MCF 10A (cell line): ENCODE results near the gene ALKBH1. TPM values are rescaled to one million over a fixed set of nuclear protein-coding genes. Genes with fewer than 3 reads are reported as not detected.

Source experiments
- BruUV-seq: library from RNA; stranded (reverse); fragments of 400-500 nt; replicated peaks from 2 replicates; lab custom pipeline; 2021; lab: Mats Ljungman, UMichigan
- CTCF ChIA-PET: fragments of 300-600 bp; sonication (Branson Sonifier 250); formaldehyde crosslinking; extraction: SDS; loops from one replicate; lab custom pipeline; 2021; ENCODE audit warnings: antibody characterized with exemption, inconsistent platforms; lab: Yijun Ruan, JAX
- POLR2A ChIA-PET: fragments of 300-600, 350-650 bp; sonication (Branson Sonifier 250); formaldehyde crosslinking; extraction: SDS; loops from one replicate; lab custom pipeline; 2020; ENCODE audit warnings: antibody characterized with exemption, inconsistent platforms; lab: Yijun Ruan, JAX
- DNase-seq: peaks from one replicate; pipeline ENCODE4 v3.0.0-alpha.2; 2018; ENCODE audit not compliant: unreplicated experiment
- H3K27ac Mint-ChIP-seq: one replicate; pipeline ENCODE4 v1.8.0; 2022; ENCODE audit warnings: mild to moderate bottlenecking, low read depth, mixed read lengths; ENCODE audit not compliant: unreplicated experiment
- H3K27me3 Mint-ChIP-seq: one replicate; pipeline ENCODE4 v1.8.0; 2022; ENCODE audit warnings: mixed read lengths; ENCODE audit not compliant: insufficient read depth, unreplicated experiment
- H3K36me3 Mint-ChIP-seq: one replicate; pipeline ENCODE4 v1.8.0; 2022; ENCODE audit warnings: mild to moderate bottlenecking, moderate library complexity, mixed read lengths; ENCODE audit not compliant: insufficient read depth, unreplicated experiment
- H3K4me1 Mint-ChIP-seq: one replicate; pipeline ENCODE4 v1.8.0; 2022; ENCODE audit warnings: mixed read lengths; ENCODE audit not compliant: insufficient read depth, unreplicated experiment
- H3K4me3 Mint-ChIP-seq: one replicate; pipeline ENCODE4 v1.8.0; 2022; ENCODE audit warnings: mild to moderate bottlenecking, moderate library complexity, mixed read lengths; ENCODE audit not compliant: unreplicated experiment
- H3K9me3 Mint-ChIP-seq: one replicate; pipeline ENCODE4 v1.8.0; 2022; ENCODE audit warnings: mixed read lengths; ENCODE audit not compliant: unreplicated experiment
- intact Hi-C: fragments of 100-400 bp; cut with micrococcal nuclease; formaldehyde crosslinking; loops from 2 replicates; pipeline ENCODE4 v1.14.1; 2022
- total RNA-seq: library from RNA; stranded (reverse); gene quantifications from 2 replicates; pipeline ENCODE4 v1.2.3, GENCODE V29; 2022
- TF ChIP-seq, protein P1 (sequence below): fragments of 200-600 bp; IDR thresholded peaks from one replicate; pipeline ENCODE4 v1.8.0; 2022; ENCODE audit warnings: antibody characterized with exemption, mild to moderate bottlenecking; ENCODE audit not compliant: unreplicated experiment

ALKBH1 gene
- total RNA-seq, 1 experiment from 2014 or later = 14.4 TPM

DNA sequence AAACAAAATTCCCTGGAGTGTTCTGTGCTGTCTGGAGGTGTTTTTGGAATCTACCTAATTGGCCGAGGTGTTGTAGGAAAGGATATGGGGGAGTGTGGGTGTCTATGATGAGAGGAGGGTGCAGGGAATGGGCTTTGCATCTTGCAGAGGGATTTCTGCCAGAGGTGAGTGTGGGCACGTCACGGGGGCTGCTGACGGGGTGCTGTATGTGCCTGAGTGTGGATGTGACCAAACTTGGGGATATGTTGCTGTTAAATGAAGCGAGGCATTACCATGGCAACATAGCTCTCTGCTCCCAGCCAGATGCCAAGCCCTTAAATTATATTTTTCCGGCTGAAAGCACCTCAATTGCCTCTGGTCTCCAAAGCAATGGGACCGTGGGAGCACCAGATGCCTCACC is 47.1 kb downstream of the ALKBH1 start:
- no peaks in the 10 kb centered on the region for H3K36me3 Mint-ChIP-seq
- H3K27me3 Mint-ChIP-seq = no peaks in the 10 kb centered on the region
- H3K9me3 Mint-ChIP-seq = no peaks in the 10 kb centered on the region
- ChIA-PET CTCF (interaction anchor here (0.6 to 1.4 kb wide), 3 partner anchors 51 to 303 kb away, joined by 3 to 6 read pairs (median 3); no protein-coding TSS in a partner anchor), POLR2A (no interaction called here)
- TF ChIP-seq, protein P1, sequence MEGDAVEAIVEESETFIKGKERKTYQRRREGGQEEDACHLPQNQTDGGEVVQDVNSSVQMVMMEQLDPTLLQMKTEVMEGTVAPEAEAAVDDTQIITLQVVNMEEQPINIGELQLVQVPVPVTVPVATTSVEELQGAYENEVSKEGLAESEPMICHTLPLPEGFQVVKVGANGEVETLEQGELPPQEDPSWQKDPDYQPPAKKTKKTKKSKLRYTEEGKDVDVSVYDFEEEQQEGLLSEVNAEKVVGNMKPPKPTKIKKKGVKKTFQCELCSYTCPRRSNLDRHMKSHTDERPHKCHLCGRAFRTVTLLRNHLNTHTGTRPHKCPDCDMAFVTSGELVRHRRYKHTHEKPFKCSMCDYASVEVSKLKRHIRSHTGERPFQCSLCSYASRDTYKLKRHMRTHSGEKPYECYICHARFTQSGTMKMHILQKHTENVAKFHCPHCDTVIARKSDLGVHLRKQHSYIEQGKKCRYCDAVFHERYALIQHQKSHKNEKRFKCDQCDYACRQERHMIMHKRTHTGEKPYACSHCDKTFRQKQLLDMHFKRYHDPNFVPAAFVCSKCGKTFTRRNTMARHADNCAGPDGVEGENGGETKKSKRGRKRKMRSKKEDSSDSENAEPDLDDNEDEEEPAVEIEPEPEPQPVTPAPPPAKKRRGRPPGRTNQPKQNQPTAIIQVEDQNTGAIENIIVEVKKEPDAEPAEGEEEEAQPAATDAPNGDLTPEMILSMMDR = no peak
- DNase-seq = no peak
- no peak overlapping the region for H3K27ac Mint-ChIP-seq
- H3K4me3 Mint-ChIP-seq = no peak overlapping the region
- no TSS peak for BruUV-seq
- H3K4me1 Mint-ChIP-seq = peaks cover 11% of the 10 kb centered on the region
- intact Hi-C loops = loop anchor here (10.0 kb wide), 1 partner anchor 134 kb away; no protein-coding TSS in a partner anchor

DNA sequence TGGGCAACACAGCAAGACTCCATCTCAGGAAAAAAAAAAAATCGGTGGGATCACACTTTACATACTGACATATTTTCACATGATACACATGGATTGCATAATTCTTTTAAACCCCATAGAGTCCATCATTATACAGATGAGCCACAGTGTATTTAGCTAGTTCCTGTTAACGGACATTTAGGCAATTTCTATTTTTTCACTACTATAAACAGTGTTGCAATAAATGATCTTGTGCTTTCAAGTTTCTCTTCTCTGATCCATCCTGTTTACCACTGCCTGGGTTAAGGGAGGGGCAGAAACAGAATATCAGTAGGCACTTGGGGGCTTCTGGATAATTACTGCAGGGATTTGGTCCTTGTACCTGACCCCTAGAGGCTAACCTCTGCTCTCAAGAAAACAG is 48.0 kb downstream of the ALKBH1 start:
- intact Hi-C loops = loop anchor here (5.0 to 10.0 kb wide), 3 partner anchors 135 to 362 kb away; no protein-coding TSS in a partner anchor
- H3K4me3 Mint-ChIP-seq = no peak overlapping the region
- TF ChIP-seq, protein P1 = no peak
- no peak overlapping the region for H3K27ac Mint-ChIP-seq
- H3K27me3 Mint-ChIP-seq = no peaks in the 10 kb centered on the region
- no TSS peak for BruUV-seq
- no peaks in the 10 kb centered on the region for H3K9me3 Mint-ChIP-seq
- CTCF ChIA-PET = interaction anchor here (0.6 to 1.4 kb wide), 2 partner anchors 48 to 52 kb away, joined by 3 to 6 read pairs; partner anchors contain the start of genes ALKBH1 and SLIRP
- no peak for DNase-seq
- POLR2A ChIA-PET = interaction anchor here (0.6 to 1.9 kb wide), 3 partner anchors 12 to 563 kb away, joined by 3 to 6 read pairs (median 6); no protein-coding TSS in a partner anchor
- H3K36me3 Mint-ChIP-seq = no peaks in the 10 kb centered on the region
- peaks cover 11% of the 10 kb centered on the region for H3K4me1 Mint-ChIP-seq

DNA sequence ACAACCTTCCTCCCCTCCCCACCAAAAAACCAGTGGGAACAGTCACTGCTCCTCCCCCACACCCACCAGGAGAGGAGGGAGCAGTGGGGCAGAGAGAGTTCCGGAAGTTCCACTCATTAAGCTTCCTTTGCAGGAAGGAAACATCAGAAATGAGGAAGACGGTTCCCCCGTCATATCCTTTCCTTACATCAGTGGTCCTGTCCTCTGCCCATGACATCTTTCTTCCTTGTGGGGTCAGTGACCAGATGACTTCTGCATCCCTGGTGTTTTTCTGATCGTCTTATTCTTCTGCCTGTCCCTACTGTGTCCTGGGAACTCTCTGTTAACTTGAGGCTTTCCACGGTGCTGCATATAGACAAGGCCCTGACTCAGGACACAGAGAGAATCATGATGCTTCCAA is 50.5 kb downstream of the ALKBH1 start:
- Mint-ChIP-seq H3K36me3 (no peaks in the 10 kb centered on the region), H3K4me1 (no peaks in the 10 kb centered on the region), H3K9me3 (no peaks in the 10 kb centered on the region), H3K27me3 (no peaks in the 10 kb centered on the region), H3K4me3 (no peak overlapping the region), H3K27ac (no peak overlapping the region)
- intact Hi-C loops = loop anchor here (5.0 kb wide), 2 partner anchors 160 to 365 kb away; no protein-coding TSS in a partner anchor
- TF ChIP-seq, protein P1 = no peak
- CTCF ChIA-PET = interaction anchor here (0.6 to 1.8 kb wide), 3 partner anchors 27 to 889 kb away, joined by 3 to 5 read pairs (median 3); no protein-coding TSS in a partner anchor
- no peak for DNase-seq
- no TSS peak for BruUV-seq
- POLR2A ChIA-PET = no interaction called here

DNA sequence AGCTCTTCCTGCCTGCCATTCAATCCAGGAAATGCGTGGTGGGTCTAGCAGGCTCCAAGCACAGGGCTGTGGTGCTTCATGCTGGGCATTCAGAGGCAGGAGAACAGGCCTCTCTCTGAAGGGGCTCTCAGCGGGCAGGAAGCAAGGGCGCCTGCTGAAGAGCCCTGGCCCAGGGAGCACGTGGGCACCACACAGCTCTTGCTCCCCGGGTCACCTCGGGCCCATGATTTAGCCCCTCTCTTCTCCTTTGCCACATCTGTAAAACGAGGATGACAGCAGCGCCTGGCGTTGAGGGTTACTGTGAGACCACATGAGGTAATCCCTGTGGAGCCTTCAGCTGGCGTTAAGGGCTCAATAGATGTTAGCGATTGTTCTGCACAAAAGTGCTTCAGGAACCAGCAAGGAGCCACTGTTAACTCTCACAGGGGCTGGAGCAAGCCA is 53.8 kb downstream of the ALKBH1 start:
- no peak for DNase-seq
- Mint-ChIP-seq H3K4me1 (no peaks in the 10 kb centered on the region), H3K27me3 (no peaks in the 10 kb centered on the region), H3K9me3 (no peaks in the 10 kb centered on the region), H3K4me3 (no peak overlapping the region), H3K27ac (no peak overlapping the region), H3K36me3 (peaks cover under 1% of the 10 kb centered on the region)
- ChIA-PET CTCF (interaction anchor here (0.5 to 4.0 kb wide), 18 partner anchors 8 to 1074 kb away, joined by 3 to 31 read pairs (median 4); no protein-coding TSS in a partner anchor), POLR2A (no interaction called here)
- TF ChIP-seq, protein P1 = no peak
- intact Hi-C loops = loop anchor here (2.0 kb wide), 1 partner anchor 945 kb away; no protein-coding TSS in a partner anchor
- BruUV-seq = no TSS peak
